Activated gamma-delta T cell (primary cell): ENCODE results near the gene RABL2A.
"Not testable (repeated sequence)": the region's sequence is repeated elsewhere in the genome, so short reads cannot be mapped to it uniquely, and the experiment has no call there.

ENCODE experiments used
- DNase-seq: peaks from one replicate; lab custom pipeline; 2025; lab: John Stamatoyannopoulos, UW

Gene RABL2A

DNA sequence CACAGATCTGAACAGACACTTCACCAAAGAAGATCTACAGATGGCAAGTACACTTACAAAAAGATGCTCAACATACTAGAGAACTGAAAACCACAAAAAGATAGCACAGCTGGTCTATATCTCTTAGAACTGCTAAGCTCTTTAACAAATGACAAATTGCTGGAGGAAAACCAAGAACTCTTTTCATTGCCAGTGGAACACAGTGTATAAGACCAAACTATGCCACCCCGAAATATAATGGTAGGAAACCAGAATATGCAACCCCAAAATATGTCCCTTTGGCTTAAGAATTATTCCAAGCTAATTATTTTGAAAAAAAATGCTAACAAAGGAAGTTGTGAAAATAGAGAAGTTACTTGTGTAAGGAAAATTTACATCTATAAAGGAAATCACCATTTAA is 21.0 kb upstream of the RABL2A start:
- not testable (repeated sequence) for DNase-seq

DNA sequence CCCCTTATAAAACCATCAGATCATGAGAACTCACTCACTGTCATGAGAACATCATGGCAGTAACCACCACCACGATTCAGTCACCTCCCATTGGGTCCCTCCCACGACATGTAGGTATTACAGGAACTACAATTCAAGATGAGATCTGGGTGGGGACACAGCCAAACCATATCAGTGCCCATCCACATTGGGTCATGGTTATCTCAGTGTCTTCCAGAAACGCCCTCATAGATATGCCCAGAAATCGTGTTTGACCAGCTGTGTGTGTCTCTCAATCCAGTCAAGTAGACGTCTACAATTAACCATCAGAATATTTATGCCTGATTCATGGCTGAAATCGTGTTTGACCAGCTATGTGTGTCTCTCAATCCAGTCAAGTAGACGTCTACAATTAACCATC is 17.2 kb upstream of the RABL2A start:
- DNase-seq = not testable (repeated sequence)

DNA sequence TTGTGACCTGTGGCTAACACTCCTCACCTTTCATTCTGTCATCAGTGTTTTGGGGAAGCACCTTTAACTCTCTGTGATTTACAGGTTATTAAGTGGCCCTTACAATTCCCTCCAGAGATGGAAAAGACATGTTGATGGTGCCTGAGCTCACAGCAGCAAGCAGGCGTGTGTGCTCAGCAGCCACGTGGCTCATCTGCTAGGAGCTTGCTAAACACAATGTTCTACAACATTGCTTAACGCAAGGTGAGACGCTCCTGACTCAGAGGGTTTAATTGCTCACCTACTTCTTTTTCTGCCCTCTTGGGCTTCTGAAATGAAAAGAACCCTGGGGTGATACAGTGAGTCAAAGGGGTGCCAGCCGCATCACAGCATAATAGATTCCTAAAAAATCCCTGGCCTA is 6.1 kb upstream of the RABL2A start:
- not testable (repeated sequence) for DNase-seq

DNA sequence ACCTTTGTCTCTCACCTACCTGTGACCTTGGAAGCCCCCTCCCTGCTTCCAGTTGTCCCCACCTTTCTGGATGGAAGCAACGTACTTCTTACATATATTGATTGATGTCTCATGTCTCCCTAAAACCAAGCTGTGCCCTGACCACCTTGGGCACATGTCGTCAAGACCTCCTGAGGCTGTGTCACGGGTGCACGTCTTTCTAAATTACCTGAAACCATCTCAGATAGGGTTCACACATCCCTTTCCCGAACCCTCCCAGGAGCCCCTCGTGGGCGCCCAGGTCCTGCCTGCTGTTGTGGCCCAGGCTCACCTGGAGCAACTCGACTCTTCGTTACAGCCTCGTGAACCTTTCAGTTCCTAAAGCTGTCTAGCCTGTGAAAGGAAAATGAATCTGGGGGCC is 1.2 kb upstream of the RABL2A start:
- DNase-seq = not testable (repeated sequence)

DNA sequence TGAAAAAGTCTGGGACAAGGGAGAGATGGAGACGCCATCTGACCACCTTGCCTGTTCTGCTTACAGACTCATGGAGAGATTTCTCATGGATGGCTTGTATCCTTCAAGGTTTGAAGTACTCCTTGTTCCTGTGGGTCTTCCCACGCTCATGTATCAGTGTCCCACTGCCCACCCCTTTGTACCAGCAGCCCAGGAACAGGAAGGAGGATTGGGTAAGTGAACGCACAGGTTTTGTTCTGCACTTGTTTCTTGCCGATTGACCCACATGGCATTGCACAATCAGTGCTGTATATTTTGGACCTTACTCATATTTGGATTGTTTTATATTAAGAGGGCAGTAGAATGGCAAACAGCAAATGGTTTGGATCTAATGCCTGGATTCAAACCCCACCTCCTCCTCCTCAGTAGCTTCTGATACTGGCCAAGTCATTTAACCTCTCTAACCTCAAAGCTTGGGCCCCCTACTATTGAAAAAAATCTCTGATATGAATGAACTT is 5.8 kb downstream of the RABL2A start:
- DNase-seq = not testable (repeated sequence)

DNA sequence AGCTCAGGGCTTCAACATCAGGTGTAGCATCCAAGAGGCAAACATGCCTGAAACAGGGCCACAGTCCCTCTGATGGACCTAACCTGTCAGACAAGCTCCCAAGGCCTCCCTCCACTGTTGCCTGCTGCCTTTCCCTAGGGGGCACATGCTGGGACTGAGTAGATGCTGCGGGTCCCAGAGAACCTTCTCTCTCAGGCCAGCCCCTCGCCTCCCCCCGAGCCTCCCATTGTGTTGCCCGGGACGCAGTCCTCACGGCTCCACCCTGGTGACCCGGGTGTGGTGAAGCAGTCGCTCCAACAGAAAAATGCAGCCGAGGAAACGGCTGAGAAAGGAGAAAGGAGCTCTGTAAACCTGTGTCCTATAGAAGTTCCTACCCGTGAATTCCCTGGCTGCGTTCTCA is 8.3 kb downstream of the RABL2A start:
- DNase-seq = not testable (repeated sequence)

DNA sequence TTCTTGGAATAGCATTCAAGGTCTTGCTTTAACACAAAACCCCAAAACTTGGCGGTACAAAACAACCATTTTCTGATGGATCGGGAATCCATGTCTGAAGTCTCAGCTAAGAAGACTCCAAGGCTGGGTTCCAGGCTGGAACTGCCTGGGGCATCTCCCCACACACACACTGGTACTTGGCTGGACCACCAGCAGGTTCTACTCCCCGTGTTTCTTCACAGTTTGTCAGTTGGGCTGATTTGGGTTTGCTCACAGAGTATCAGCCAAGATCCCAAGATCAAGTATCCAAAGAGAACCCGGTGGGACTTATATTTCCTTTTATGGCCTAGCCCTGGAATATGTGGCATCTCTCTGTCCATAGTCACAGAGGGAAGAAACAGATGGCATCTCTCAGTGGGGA is 9.2 kb downstream of the RABL2A start:
- not testable (repeated sequence) for DNase-seq

DNA sequence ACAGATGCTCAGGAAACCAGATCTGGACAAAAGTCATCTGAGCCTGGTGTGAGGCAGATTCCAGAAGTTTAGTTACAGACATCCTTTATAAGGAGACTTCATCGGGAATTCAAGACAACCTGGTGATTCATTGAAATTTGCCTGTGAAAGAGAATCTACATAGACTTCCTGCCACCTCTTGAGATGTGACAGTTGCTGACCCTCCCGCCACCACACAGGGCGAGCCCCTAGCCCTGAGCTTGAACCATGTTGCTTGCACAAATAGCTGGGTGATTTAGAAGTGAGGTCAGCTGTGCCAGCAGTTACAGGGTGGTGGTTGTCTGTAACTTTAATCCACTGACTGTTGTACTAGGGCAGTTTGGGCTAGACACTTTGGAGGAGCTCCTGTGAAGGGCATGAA is 11.0 kb downstream of the RABL2A start:
- not testable (repeated sequence) for DNase-seq

DNA sequence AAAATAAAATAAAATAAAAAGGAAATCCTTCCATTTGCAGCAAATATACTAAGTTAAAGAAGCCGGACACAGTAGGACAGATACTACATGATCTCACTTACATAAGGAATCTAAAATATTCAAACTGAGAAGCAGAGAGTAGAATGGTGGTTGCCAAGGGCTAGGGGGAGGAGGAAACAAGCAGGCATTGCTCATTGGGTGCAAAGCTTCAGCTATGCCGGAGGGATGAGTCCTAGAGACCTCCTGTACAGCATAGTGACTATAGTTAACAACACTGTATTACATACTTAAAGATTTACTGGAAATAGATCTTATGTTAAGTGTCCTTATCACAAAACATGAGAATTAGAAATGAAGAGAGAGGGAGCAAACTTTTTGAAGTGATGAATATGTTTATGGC is 19.2 kb downstream of the RABL2A start:
- not testable (repeated sequence) for DNase-seq

DNA sequence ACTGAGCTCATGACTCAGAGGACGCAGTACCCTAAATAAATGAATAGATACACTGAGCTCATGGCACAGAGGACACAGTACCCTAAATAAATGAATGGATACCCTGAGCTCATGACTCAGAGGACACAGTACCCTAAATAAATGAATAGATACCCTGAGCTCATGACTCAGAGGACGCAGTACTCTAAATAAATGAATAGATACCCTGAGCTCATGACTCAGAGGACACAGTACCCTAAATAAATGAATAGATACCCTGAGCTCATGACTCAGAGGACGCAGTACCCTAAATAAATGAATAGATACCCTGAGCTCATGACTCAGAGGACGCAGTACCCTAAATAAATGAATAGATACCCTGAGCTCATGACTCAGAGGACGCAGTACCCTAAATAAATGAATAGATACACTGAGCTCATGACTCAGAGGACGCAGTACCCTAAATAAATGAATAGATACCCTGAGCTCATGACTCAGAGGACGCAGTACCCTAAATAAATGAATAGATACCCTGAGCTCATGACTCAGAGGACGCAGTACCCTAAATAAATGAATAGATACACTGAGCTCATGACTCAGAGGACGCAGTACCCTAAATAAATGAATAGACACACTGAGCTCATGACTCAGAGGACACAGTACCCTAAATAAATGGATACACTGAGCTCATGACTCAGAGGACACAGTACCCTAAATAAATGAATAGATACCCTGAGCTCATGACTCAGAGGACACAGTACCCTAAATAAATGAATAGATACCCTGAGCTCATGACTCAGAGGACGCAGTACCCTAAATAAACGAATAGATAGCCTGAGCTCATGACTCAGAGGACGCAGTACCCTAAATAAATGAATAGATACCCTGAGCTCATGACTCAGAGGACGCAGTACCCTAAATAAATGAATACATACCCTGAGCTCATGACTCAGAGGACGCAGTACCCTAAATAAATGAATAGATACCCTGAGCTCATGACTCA is 24.1 kb downstream of the RABL2A start:
- not testable (repeated sequence) for DNase-seq

DNA sequence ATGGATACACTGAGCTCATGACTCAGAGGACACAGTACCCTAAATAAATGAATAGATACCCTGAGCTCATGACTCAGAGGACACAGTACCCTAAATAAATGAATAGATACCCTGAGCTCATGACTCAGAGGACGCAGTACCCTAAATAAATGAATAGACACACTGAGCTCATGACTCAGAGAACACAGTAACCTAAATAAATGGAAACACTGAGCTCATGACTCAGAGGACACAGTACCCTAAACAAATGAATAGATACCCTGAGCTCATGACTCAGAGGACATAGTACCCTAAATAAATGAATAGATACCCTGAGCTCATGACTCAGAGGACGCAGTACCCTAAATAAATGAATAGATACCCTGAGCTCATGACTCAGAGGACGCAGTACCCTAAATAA is 25.5 kb downstream of the RABL2A start:
- not testable (repeated sequence) for DNase-seq

DNA sequence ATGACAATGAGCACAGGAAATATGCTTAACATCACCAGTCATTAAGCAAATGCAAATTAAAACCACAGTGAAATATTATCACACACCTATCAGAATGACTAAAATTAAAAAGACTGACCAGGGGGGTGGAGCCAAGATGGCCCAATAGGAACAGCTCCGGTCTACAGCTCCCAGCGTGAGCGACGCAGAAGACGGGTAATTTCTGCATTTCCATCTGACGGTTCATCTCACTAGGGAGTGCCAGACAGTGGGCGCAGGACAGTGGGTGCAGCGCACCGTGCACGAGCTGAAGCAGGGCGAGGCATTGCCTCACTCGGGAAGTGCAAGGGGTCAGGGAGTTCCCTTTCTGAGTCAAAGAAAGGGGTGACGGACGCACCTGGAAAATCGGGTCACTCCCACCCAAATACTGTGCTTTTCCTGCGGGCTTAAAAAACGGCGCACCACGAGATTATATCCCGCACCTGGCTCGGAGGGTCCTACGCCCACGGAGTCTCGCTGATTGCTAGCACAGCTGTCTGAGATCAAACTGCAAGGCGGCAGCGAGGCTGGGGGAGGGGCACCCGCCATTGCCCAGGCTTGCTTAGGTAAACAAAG is 29.1 kb downstream of the RABL2A start:
- DNase-seq = not testable (repeated sequence)

DNA sequence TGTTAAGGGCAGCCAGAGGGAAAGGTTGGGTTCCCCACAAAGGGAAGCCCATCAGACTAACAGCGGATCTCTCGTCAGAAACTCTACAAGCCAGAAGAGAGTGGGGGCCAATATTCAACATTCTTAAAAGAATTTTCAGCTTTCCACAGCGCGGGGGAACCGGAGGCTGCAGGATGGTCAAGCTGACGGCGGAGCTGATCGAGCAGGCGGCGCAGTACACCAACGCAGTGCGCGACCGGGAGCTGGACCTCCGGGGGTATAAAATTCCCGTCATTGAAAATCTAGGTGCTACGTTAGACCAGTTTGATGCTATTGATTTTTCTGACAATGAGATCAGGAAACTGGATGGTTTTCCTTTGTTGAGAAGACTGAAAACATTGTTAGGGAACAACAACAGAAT is 30.7 kb downstream of the RABL2A start:
- DNase-seq = not testable (repeated sequence)

DNA sequence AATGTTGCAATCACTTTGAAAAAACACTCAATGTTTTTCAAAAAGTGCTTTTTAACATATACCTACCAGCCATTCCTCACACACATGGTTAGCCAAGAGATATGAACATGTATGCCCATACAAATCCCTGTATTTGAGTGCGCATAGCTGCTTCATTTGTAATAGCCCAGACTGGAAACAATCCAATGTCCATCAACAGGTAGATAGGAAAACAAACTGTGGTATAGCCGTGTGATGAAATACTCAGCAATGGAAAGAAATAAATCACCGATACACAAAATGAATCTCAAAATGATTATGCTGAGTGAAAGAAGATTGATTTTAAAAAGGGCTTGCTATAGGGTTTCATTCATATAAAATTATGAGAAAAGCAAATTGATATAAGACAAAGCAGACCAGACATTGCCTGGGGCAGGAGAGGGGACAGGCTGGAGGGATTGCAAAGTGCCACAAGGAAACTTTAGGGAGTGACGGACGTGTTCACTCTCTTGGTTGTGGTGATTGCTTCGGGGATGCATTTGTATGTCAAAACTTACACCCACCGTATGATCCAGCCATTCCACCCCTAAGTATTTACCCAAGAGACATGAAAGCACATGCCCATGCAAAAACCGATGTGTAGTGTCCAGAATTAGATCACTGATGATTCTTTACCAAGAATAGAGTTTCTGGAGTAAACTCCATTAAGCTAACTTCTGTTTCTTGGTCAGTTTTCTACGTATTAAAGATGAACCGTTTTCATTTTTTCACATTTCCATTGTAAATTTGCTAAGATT is 36.4 kb downstream of the RABL2A start:
- not testable (repeated sequence) for DNase-seq

DNA sequence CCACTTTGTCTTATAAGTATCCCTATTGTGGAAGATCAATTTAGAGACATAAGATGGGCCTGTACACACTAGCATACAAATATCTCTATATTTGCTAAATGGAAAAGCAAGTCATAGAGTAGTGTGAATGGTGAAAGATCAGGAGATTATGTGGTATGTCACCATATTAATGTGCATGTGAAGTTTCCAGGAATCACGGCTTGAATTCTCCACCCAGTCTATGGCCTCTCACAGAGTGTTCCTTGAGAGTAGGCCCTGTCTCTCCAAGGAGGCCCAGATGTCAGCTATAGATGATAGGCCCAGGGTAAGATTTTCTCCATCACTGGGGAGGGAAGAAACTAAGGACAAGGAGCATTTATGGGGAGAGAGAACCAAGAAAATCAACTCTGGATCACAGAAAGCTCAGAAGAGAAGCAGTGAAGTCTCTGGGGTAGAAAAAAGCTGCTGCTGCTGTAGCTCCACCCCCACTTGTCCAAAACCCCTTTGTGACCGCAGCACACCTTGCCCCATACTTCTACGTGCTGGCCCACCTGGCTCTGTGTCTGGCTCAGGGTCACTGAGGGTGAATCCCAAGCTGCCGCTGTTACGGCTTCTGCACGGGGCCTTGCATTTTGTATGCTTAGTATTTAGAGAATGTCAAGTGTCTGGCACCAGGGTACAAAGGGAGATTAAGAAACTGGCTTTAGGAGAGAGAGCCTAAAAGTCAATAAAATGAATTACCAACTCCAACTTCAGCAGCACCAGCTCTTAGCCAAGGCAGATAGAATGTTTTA is 37.9 kb downstream of the RABL2A start:
- not testable (repeated sequence) for DNase-seq

DNA sequence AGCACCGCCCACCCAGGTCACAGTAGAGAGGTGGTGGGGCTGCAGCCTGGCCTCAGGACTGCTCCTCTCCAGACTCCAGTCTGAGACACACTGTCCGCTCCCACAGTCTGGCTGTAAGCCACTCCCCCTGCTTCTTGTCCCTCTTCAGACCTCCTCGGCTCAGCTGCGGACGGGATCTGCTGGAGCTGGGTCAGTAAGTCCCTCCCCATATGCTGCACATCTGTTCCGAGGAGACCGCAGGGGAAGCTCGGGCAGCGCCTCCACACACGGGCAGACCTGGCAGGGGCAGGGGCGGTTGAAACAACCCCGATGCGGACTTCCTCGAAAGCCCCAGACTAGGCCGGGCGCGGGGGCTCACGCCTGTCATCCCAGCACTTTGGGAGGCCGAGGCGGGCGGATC is 41.9 kb downstream of the RABL2A start:
- DNase-seq = not testable (repeated sequence)

DNA sequence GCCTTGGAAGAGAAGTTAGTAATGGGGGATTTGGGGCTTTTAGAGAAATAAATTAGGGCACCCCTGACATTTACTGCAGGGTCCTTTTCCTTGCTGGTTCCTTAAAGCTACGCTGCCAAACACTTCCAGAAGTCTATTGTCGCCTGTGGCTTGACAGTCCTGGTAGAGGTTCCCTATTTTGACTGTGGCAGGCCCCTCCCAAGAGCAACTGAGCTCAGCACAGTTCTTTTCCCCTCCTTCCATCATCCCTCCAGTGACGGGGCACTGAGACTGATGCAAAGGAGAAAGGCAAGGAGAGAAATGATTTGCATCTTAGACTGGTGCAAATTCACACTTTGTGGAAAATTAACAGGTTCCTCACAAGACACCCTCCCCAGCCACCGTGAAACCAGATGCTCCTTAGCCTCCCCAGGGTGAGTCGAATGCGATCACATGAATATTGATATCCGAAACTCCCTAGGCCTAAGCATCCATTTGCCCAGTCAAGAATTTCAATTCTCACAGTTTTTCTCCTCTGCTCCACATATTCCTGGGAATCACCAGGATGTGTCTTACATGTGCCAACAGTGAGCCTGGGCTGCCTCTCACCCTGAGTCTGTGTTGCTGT is 45.4 kb downstream of the RABL2A start:
- no peak for DNase-seq

DNA sequence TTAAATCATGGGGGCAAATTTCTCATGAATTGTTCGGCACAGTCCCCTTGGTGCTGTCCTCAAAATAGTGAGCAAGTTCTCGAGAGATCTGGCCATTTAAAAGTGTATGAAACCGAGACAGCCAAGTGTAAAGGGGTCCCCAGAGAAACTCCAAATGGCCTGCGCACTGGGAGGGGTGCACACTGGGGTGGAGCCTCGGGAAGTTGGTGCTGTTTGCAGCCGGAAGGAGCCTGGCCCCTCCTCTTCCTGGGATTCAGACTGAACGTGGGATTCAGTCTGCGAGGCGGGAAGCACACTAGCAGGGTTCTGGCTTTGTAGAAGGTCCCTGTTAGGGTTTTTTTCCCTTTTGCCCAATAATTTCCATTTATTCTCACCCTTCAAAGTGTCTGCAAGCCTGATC is 48.8 kb downstream of the RABL2A start:
- no peak for DNase-seq

DNA sequence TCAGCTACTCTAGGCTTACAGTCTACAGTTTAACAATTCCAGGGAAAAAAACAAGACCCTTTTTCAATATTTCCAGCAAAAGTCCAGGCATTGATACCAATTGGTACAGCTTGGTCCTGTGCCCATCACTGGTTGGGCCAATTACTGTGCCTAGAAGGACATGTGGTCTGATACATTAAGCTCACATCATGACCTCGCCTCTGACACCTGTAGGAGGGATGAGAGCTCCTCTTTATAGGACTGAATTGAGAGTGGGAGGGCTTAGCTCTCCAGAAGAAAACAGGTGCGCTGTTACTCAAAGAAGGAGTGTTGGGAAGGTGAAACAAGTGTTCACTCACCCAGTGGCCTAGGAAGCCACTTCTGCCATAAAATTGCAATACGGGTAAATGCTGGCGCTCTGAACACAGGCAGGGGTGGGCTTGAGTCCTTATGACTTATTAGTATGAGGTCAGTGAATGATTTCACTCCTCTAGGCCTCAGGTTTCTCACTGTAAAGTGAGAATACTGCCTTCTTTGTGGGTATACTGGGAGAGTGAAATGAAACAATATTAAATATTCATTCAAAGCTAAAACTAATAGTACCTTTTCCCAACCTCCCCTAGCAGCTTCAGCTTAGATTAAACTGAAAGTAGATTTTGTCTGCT is 49.7 kb downstream of the RABL2A start:
- DNase-seq = no peak

DNA sequence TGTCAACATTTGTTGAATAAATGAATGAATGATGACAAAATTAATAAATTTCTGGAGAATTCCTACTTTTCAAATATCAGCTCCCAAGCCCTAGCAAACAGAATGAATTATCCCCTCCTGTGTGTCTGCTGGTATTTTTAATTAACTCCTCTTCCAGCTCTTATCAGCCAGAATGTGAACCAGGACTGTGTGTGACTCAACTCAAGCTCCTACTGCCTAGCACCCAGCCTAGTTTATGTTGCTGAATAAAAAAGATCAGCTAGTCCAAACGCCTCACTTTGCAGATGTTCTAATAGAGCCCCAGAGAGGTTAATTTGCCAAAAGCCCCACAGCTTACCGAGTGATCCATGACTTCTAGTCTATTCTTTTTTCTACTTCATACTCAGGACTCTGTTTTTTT is 50.3 kb downstream of the RABL2A start:
- no peak for DNase-seq
